GM18511 (cell line): ENCODE measurements around the gene ISG20L2.

Experiments
- ATAC-seq: cut with Tn5 transposase; IDR thresholded peaks from one replicate; pipeline ENCODE4 v1.9.1; 2021; ENCODE audit warnings: mild to moderate bottlenecking, moderate library complexity; ENCODE audit not compliant: unreplicated experiment

The ISG20L2 gene

DNA sequence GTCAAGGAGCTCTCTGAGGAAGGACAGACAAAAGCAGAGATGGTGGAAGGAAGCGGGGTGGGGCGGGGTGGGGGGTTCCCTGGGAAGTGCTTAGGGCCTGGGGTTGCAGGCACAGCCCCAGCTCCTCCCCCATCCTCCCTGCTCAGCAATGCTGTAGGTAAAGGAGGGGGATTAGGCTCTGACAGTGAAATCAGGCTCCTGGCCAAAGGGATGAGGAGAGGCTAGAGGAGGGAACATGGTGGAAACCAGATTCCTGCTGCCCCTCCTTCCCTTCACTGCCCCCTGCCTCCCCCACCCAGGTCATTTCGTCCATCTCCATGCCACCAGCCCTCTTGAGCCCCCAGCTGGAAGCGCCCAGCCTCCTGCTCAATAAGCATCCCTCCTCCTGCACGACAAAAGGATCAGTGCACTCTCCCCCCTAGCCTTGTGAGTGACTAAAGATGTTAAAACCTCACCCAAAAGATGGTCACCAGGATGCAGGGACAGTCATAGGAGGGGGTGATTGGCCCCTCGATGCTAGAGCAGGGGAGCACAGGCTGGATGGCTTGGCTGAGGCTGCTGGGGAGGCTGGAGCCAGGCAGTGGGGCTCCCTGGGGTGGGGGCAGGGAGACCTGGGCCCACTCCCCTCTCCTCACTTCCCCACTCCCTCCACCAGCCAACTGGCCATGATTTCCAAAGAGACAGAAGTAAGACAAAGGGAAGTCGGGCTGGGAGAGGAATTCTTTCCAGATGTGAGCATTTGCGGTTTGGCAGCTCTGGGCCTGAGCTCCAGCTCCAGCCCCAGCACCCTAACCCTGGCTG is 20.9 kb downstream of the ISG20L2 start:
- ATAC-seq: no peak

GRCh38 chr1:156706657-156707416 is 21.7 kb downstream of the ISG20L2 start:
- ATAC-seq: no peak

DNA sequence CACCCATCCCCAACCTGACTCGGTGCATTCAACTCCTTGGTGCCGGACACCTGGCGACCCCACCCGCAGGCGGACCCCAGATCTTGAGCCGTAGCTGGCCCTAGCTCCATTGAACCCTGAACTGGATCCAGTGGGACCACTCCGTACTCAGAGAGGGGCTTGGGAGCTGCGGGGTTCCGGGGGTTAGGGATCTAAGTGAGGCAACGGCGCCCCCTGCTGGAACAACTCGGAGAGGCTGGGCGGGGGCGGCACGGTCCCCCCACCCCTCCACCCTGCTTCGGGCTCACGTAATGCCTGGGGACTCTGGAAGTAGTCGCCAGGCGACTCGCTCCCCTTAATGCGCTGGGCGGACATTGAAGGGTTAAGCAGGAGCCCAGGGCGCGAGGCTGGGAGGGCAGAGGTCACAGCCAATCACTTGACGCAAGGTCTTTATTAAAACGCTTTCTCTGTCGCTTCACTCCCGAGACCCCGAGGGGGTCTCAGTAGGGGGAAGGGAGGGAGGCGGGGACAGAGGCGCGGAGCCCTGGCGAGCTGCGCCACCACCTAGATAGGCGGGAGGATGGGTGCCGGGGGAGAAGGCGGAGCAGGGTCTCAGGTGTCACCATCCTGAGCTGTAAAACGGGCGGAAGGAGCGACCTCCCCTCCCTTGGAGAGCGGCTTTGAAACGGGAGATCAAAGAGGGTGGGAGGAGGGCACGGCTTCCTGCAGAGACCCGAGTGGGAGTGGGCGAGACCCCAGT is 22.5 kb downstream of the ISG20L2 start:
- no peak for ATAC-seq

- no peak for ATAC-seq
Measured at GRCh38 chr1:156705321-156705917, 23.1 kb downstream of the ISG20L2 start, which contains the start of gene CRABP2. Gene CRABP2, minus strand, starts transcription at chr1:156705583. Its CDS starts 137 bp downstream, at chr1:156705446.

DNA sequence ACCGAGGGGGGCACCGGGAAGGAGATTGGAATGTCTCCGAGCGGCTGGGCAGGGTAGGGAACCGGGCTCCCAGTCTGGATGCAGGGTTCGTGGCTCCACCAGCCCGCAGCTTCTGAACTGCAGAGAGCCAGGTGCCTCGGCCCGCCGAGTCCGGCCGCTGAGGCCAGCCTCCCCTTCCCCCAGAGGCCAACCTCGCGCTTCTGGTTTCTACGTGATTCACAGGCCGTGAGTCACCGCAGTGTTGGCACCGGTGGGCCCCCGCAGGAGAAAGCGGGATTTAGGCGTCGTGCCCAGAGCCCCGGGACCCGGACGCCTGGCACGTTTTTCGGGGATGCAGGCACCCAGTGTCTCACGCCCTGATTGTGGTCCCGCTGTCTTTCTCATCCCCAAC is 23.6 kb downstream of the ISG20L2 start:
- ATAC-seq: no peak

- ATAC-seq: no peak
Measured at GRCh38 chr1:156704166-156704711, 24.3 kb downstream of the ISG20L2 start.

DNA sequence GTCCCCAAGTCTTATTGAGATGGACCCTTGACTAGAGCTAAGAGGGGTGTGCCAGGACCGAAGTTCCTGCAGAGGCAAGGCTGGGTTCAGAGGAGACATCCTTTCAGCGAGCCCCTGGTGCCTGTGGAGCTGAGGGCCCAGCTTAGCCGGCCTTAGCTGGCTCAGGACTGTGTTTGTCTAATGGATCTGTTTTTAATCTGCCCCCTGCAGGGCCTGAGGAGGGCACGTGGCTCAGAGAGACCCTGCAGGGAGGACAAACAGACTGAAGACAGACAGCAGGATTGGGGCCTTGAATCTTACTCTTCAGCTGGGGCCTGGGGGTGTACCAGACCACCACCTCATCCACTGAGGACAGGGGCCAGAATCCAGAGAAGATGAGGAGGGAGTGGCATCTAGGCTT is 24.8 kb downstream of the ISG20L2 start:
- no peak for ATAC-seq

DNA sequence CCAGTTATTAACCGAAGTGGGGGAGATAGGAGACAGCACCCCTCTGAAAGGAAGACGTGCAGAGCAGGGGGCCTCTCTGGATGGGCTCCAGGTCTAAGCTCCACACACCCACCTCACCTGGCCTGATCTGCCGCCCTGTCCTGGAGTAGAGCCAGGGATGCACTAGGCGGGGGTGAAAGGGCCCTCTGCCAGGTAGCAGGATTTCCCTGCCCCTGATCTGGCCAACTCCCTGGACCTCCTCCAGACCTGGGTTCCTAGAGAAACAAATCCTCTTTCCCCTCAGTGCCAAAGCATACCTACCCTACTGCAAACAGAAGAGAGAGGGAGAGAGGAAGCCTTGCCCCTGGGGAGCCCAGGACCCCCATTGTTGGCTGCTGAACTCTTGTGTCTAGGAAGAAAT is 25.2 kb downstream of the ISG20L2 start:
- ATAC-seq: no peak

DNA sequence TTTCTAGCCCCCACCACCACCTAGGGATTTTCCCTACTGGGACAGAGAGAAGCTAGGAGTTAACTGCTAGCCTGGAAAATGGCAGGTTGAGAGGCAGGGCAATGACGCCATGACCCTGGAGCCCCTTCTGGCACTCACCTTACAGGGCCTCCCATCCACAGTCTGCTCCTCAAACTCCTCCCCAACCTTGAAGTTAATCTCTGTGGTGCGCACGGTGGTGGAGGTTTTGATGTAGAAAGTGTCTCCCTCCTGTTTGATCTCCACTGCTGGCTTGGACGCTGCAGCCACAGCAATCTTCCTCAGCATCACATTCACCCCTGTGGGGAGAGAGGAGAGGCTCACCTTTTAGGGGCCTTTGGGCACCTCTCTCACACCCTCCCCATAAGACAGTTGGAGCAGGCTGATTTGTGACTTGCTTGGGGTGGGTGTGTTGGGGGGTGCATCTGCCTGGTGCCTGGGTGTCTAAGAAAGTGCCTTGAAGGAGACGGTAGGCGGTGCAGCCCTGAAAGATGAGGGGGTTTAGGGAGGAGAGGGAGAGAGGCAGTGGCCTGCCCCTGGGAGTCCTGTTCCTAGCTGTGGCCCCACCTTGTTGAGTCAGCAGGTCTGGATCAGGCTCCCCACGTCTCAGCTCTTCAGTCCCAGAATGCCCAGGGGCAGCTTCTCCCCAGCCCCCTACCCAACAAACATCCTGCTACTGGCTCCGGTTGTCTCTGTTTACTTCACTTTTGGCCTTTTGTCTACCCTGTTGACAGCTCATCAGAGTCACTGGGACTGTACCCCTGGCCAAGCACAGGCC is 27.6 kb downstream of the ISG20L2 start:
- no peak for ATAC-seq

- no peak for ATAC-seq
Measured at GRCh38 chr1:156698995-156699394, 29.6 kb downstream of the ISG20L2 start.

GRCh38 chr1:156697481-156697880 is 31.1 kb downstream of the ISG20L2 start:
- no peak for ATAC-seq

GRCh38 chr1:156696755-156697154 is 31.8 kb downstream of the ISG20L2 start:
- no peak for ATAC-seq

DNA sequence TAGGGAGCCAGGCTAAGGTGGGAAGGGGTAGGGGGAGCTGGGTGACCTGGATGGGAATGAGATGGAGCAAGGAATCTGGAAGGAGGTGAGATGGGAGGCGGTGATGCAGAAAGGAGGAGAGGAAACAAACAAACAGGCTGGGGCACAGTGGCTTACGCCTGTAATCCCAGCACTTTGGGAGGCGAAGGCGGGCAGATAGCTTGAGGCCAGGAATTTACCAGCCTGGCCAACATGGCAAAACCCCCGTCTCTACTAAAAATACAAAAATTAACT is 33.9 kb downstream of the ISG20L2 start:
- no peak for ATAC-seq

DNA sequence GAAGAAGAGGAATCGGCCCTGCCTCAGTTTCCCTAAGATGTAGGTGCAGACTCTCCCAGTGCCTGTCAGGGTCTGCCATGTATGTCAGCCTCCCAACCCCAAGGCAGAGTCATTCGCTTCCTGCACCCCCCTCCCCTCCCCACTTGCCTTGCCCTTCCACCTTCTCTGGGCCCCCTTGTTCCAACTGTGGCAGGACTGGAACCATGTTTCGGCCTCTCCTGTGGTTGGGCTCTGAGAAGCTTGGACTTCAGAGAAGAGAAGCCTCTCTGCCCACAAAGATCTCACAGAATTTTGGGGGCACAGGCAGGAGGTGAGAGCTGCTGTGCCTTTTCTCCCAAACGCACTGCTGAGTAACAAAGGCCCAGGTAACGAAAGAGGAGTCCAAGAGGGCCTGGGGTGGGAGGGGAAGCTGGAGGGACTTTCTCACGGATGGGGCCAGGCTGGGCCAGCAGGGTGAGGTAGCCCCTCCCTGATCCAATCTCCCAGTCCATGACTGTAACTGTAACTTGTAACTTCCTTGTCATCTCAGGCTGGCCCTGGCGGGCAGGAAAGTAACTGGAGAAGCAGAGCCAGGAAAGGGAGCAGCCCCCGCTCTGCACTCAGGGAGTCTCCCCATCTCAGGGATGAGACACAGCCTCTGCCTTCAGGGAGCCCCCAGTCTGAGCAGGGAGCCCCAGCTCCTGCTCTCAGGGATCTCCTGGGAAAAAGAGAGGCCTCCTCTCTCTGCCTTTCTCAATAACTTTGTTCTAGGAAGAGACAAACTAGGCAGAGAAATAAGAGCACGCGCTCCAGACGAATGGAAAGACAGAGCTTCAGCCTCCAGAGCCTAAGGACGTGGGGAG is 34.5 kb downstream of the ISG20L2 start:
- ATAC-seq: no peak

GRCh38 chr1:156692925-156693847 is 35.4 kb downstream of the ISG20L2 start:
- ATAC-seq: no peak

GRCh38 chr1:156692441-156692924 is 36.1 kb downstream of the ISG20L2 start:
- ATAC-seq: no peak

- no peak for ATAC-seq
Measured at GRCh38 chr1:156691665-156692440, 36.7 kb downstream of the ISG20L2 start.
